ENCODE results near the gene ADGRA3.

DNA sequence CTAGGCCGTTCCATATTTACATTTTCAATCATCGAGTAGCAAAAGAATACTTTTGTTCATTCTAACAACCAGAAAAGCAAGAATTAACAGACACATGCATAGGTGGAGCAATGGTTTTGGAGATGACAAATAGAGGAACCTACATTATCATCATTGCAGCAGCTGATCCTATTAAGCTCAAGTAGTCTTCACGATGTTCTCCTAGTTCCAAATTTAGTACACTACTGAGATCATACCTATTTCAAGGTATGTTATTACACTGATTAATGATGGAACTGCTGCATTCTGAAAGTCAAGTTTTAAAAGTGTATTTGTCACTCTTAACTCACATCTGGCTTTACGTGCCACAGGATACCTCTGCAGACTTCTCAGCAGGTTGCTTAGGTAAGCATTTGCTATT is 87.4 kb downstream of the ADGRA3 start:
- TF ChIP-seq FOXM1 (IDR thresholded peaks at IDR 0.05; ENCODE audit: borderline replicate concordance, low read depth) (no peak), TEAD4 (IDR thresholded peaks at IDR 0.05) (no peak), EP300 (IDR thresholded peaks at IDR 0.05; ENCODE audit: borderline replicate concordance) (no peak), NFIC (IDR thresholded peaks at IDR 0.05) (no peak), CEBPB (IDR thresholded peaks at IDR 0.05) (no peak), CREB1 (IDR thresholded peaks at IDR 0.05; ENCODE audit: low read depth) (no peak), RAD21 (IDR thresholded peaks at IDR 0.05; ENCODE audit: low read depth) (no peak), EGR1 (IDR thresholded peaks at IDR 0.05) (no peak), TAF1 (IDR thresholded peaks at IDR 0.05; ENCODE audit: low read depth) (no peak), YY1 (IDR thresholded peaks at IDR 0.05; ENCODE audit: low read depth) (no peak), TCF12 (IDR thresholded peaks at IDR 0.05; ENCODE audit: low read depth) (no peak), REST (IDR thresholded peaks at IDR 0.05; ENCODE audit: low read depth) (no peak), USF1 (IDR thresholded peaks at IDR 0.05) (no peak)
- TF ChIP-seq, protein P1, sequence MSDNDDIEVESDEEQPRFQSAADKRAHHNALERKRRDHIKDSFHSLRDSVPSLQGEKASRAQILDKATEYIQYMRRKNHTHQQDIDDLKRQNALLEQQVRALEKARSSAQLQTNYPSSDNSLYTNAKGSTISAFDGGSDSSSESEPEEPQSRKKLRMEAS (IDR thresholded peaks at IDR 0.05), result no peak

Measured in Ishikawa (cell line).